Kidney (tissue), 14 donors: Measurements from ENCODE around the gene ZNF547. TPM values are rescaled to one million over a fixed set of nuclear protein-coding genes. Genes with fewer than 3 reads are reported as not detected.

ENCODE experiments used
- DNase-seq, 5 donors: peaks; one replicate each; pipeline ENCODE4 v3.0.0-alpha.2; 2013 to 2020
- FAIRE-seq: peaks from 2 replicates; lab custom pipeline; 2012; peaks lifted over from hg19 to GRCh38; lab: Jason Lieb, UNC
- H3K27ac ChIP-seq, 2 donors: one replicate each; pipeline ENCODE4 v1.7.0; 2013; ENCODE audit warnings: low read depth in 2 of 2, low read length in 2 of 2, inconsistent platforms in 1 of 2
- H3K27me3 ChIP-seq: one replicate; pipeline ENCODE4 v1.7.1; 2013; ENCODE audit warnings: low read length, inconsistent platforms; ENCODE audit not compliant: control insufficient read depth, insufficient read depth
- H3K36me3 ChIP-seq, 3 donors: one replicate each; pipeline versions ENCODE4 v1.7.0 to v1.7.1; 2013; ENCODE audit warnings: low read length in 3 of 3, control low read depth in 1 of 3, inconsistent platforms in 1 of 3; ENCODE audit not compliant: insufficient read depth in 3 of 3, control insufficient read depth in 2 of 3
- H3K4me1 ChIP-seq, 3 donors: one replicate each; pipeline versions ENCODE4 v1.7.0 to v1.7.1; 2013; ENCODE audit warnings: low read length in 3 of 3, inconsistent platforms in 1 of 3, low read depth in 1 of 3; ENCODE audit not compliant: control insufficient read depth in 2 of 3, insufficient read depth in 2 of 3
- H3K4me3 ChIP-seq, 3 donors: one replicate each; pipeline versions ENCODE4 v1.7.0 to v1.8.1; 2013; ENCODE audit warnings: low read length in 3 of 3, control low read depth in 1 of 3, inconsistent platforms in 1 of 3
- H3K9ac ChIP-seq, 3 donors: one replicate each; pipeline versions ENCODE4 v1.7.0 to v1.7.1; 2013; ENCODE audit warnings: low read length in 3 of 3, control low read depth in 1 of 3, inconsistent platforms in 1 of 3
- H3K9me3 ChIP-seq, 3 donors: one replicate each; pipeline versions ENCODE4 v1.7.0 to v1.7.1; 2013; ENCODE audit warnings: low read length in 3 of 3, control low read depth in 1 of 3, inconsistent platforms in 1 of 3; ENCODE audit not compliant: control insufficient read depth in 2 of 3, insufficient read depth in 1 of 3
- CTCF ChIP-seq: IDR thresholded peaks from 3 replicates; pipeline ENCODE4 v1.5.1; 2012; ENCODE audit warnings: mild to moderate bottlenecking, moderate library complexity, borderline replicate concordance; ENCODE audit not compliant: insufficient read depth; ENCODE audit errors: extremely low read depth
- intact Hi-C: fragments of 100-400 bp; cut with DNase I; formaldehyde crosslinking; loops from one replicate; pipeline ENCODE4 v1.11.1; 2022
- polyA plus RNA-seq: library from polyadenylated mRNA; stranded (reverse); fragments of 350-450 nt; fragmentation: Illumina TruSeq; extraction: RNeasy Lipid Tissue Mini Kit (QIAGEN cat#74804); gene quantifications from one replicate; pipeline ENCODE4 v1.2.3, GENCODE V29; 2014; ENCODE audit warnings: low read depth, low replicate concordance; ENCODE audit not compliant: insufficient read depth
- total RNA-seq: library from RNA; stranded (reverse); fragmentation: NEBNext Ultra II Directional; extraction: Animal tissue kit (Norgen Biotek cat#: 25700); gene quantifications from one replicate; pipeline ENCODE4 v1.2.1, GENCODE V29; 2021
- donor health status: control.
- donor health status: control.
- donor health status: control.
- donor health status: control.
- donor health status: control.
- donor health status: DM: yes; HTN: yes; CAD: no.
- donor health status: Normal renal cell carcinoma (clear cell type).

Gene ZNF547
- total and polyA plus RNA-seq, 2 donors from 2014 or later, result 1.3 to 4.1 TPM

- no peak overlapping the region for H3K4me3 ChIP-seq
- peaks cover 0 to 41% (median 10%) of the 10 kb centered on the region in 3 donors for H3K9me3 ChIP-seq
- no peak for TF ChIP-seq CTCF
- no peak overlapping the region for H3K9ac ChIP-seq
- peaks cover 10 to 34% (median 32%) of the 10 kb centered on the region in 3 donors for H3K36me3 ChIP-seq
- no peak for DNase-seq
- intact Hi-C loops, result no loop called here
- no peaks in the 10 kb centered on the region for H3K27me3 ChIP-seq
- FAIRE-seq, result no peak
- no peak overlapping the region for H3K27ac ChIP-seq
- H3K4me1 ChIP-seq, result no peaks in the 10 kb centered on the region
Observed at GRCh38 chr19:57421037-57421436, 57.7 kb downstream of the ZNF547 start.

Other genes starting within 250 kb of the ZNF547 start
- not detected for gene USP29, start 243.6 kb upstream of the ZNF547 start, total RNA-seq
- gene USP29, start 243.6 kb upstream of the ZNF547 start, polyA plus RNA-seq, result not detected
- not detected for gene ZIM3, start 218.3 kb upstream of the ZNF547 start, total RNA-seq
- gene ZIM3, start 218.3 kb upstream of the ZNF547 start, polyA plus RNA-seq, result not detected
- not detected for gene DUXA, start 196.1 kb upstream of the ZNF547 start, total RNA-seq
- gene DUXA, start 196.1 kb upstream of the ZNF547 start, polyA plus RNA-seq, result not detected
- 52.3 TPM for gene ZNF264, start 172.1 kb upstream of the ZNF547 start, total RNA-seq
- gene ZNF264, start 172.1 kb upstream of the ZNF547 start, polyA plus RNA-seq, result 4.0 TPM
- gene AURKC, start 132.5 kb upstream of the ZNF547 start, total RNA-seq, result 1.0 TPM
- gene AURKC, start 132.5 kb upstream of the ZNF547 start, polyA plus RNA-seq, result 0.92 TPM
- gene ZNF805, start 122.9 kb upstream of the ZNF547 start, total RNA-seq, result 17.3 TPM
- gene ZNF805, start 122.9 kb upstream of the ZNF547 start, polyA plus RNA-seq, result 0.82 TPM
- 81.3 TPM for gene ZNF460, start 83.1 kb upstream of the ZNF547 start, total RNA-seq
- 0.62 TPM for gene ZNF460, start 83.1 kb upstream of the ZNF547 start, polyA plus RNA-seq
- 10.2 TPM for gene ZNF543, start 43.1 kb upstream of the ZNF547 start, total RNA-seq
- gene ZNF543, start 43.1 kb upstream of the ZNF547 start, polyA plus RNA-seq, result 1.3 TPM
- 13.8 TPM for gene ZNF304, start 12.3 kb upstream of the ZNF547 start, total RNA-seq
- 3.3 TPM for gene ZNF304, start 12.3 kb upstream of the ZNF547 start, polyA plus RNA-seq
- gene TRAPPC2B, start within 50 bp of the ZNF547 start, total RNA-seq, result 9.4 TPM
- gene TRAPPC2B, start within 50 bp of the ZNF547 start, polyA plus RNA-seq, result 22.0 TPM
- 26.1 TPM for gene ZNF548, start 26.3 kb downstream of the ZNF547 start, total RNA-seq
- 4.7 TPM for gene ZNF548, start 26.3 kb downstream of the ZNF547 start, polyA plus RNA-seq
- 17.7 TPM for gene ZNF17, start 47.6 kb downstream of the ZNF547 start, total RNA-seq
- 3.6 TPM for gene ZNF17, start 47.6 kb downstream of the ZNF547 start, polyA plus RNA-seq
- gene ZNF749, start 71.8 kb downstream of the ZNF547 start, total RNA-seq, result 14.2 TPM
- gene ZNF749, start 71.8 kb downstream of the ZNF547 start, polyA plus RNA-seq, result 9.9 TPM
- gene VN1R1, start 93.6 kb downstream of the ZNF547 start, total RNA-seq, result 1.7 TPM
- 0.41 TPM for gene VN1R1, start 93.6 kb downstream of the ZNF547 start, polyA plus RNA-seq
- 20.0 TPM for gene ZNF772, start 114.0 kb downstream of the ZNF547 start, total RNA-seq
- gene ZNF772, start 114.0 kb downstream of the ZNF547 start, polyA plus RNA-seq, result 3.1 TPM
- 15.4 TPM for gene ZNF419, start 124.2 kb downstream of the ZNF547 start, total RNA-seq
- gene ZNF419, start 124.2 kb downstream of the ZNF547 start, polyA plus RNA-seq, result 5.7 TPM
- 12.1 TPM for gene ZNF773, start 136.4 kb downstream of the ZNF547 start, total RNA-seq
- gene ZNF773, start 136.4 kb downstream of the ZNF547 start, polyA plus RNA-seq, result 3.4 TPM
- gene ZNF549, start 163.8 kb downstream of the ZNF547 start, total RNA-seq, result 8.7 TPM
- gene ZNF549, start 163.8 kb downstream of the ZNF547 start, polyA plus RNA-seq, result 2.4 TPM
- gene ZNF550, start 196.3 kb downstream of the ZNF547 start, total RNA-seq, result 15.1 TPM
- 2.5 TPM for gene ZNF550, start 196.3 kb downstream of the ZNF547 start, polyA plus RNA-seq
- gene ZNF416, start 215.4 kb downstream of the ZNF547 start, total RNA-seq, result 8.0 TPM
- gene ZNF416, start 215.4 kb downstream of the ZNF547 start, polyA plus RNA-seq, result 3.5 TPM
- gene ZIK1, start 220.6 kb downstream of the ZNF547 start, total RNA-seq, result 9.3 TPM
- 3.1 TPM for gene ZIK1, start 220.6 kb downstream of the ZNF547 start, polyA plus RNA-seq
- gene ZNF530, start 236.3 kb downstream of the ZNF547 start, total RNA-seq, result 3.5 TPM
- gene ZNF530, start 236.3 kb downstream of the ZNF547 start, polyA plus RNA-seq, result 1.1 TPM